Measurements from ENCODE around the gene GRK5.

- TF ChIP-seq GATA2 (IDR thresholded peaks at IDR 0.05; ENCODE audit: low read depth, low read length) (no peak), GATA3 (IDR thresholded peaks at IDR 0.05; ENCODE audit: low read depth, low read length) (no peak)
These were observed 41.9 kb upstream of the GRK5 start, which contains the start of gene SFXN4 for GRCh38 chr10:119165171-119166117.

All from SH-SY5Y (cell line).